Thyroid gland (tissue), 4 donors: ENCODE measurements around the gene RPGRIP1L. TPM values are rescaled to one million over a fixed set of nuclear protein-coding genes. Genes with fewer than 3 reads are reported as not detected.

Experiments used
- DNase-seq, 2 donors: peaks; one replicate each; pipeline ENCODE4 v3.0.0-alpha.2; 2019
- H3K27ac ChIP-seq, 3 donors: fragments of 200-600 bp; sonication (generic); 1 replicate in 2 of 3; 2 replicates in 1 of 3; pipeline ENCODE4 v1.5.1; 2016 to 2019; ENCODE audit warnings: mild to moderate bottlenecking in 1 of 3, moderate library complexity in 1 of 3
- H3K27me3 ChIP-seq: fragments of 200-600 bp; sonication (generic); one replicate; pipeline ENCODE4 v1.5.1; 2019
- H3K36me3 ChIP-seq, 2 donors: fragments of 200-600 bp; sonication (generic); one replicate each; pipeline ENCODE4 v1.5.1; 2016 to 2019
- H3K4me1 ChIP-seq, 2 donors: fragments of 200-600 bp; sonication (generic); one replicate each; pipeline ENCODE4 v1.5.1; 2017 to 2019
- H3K4me3 ChIP-seq, 3 donors: fragments of 200-600 bp; sonication (generic); replicated peaks in 1 of 3; 1 replicate in 2 of 3; 2 replicates in 1 of 3; pipeline ENCODE4 v1.5.1; 2016; ENCODE audit warnings: mild to moderate bottlenecking in 1 of 3
- H3K9me3 ChIP-seq: fragments of 200-600 bp; sonication (generic); one replicate; pipeline ENCODE4 v1.5.1; 2017
- CTCF ChIP-seq, 6 experiments: fragments of 200-600 bp in 3 of 6; fragments of 450-650 bp in 3 of 6; sonication (generic) in 3 of 6; IDR thresholded peaks; one replicate each; pipeline ENCODE4 v1.5.1; 2016 to 2019; ENCODE audit warnings: antibody characterized with exemption in 6 of 6, mild to moderate bottlenecking in 2 of 6, inconsistent platforms in 1 of 6, moderate library complexity in 1 of 6
- POLR2A ChIP-seq, 2 donors: fragments of 450-650 bp; IDR thresholded peaks; one replicate each; pipeline ENCODE4 v1.6.1; 2017; ENCODE audit warnings: antibody characterized with exemption in 2 of 2, mild to moderate bottlenecking in 2 of 2, moderate library complexity in 1 of 2
- WGBS, 2 donors: methylation state at CpG; one replicate each; pipeline ENCODE4 v1.1.5; 2017; 5-methylcytosine and 5-hydroxymethylcytosine counted together
- intact Hi-C: fragments of 100-400 bp; cut with DNase I; formaldehyde crosslinking; loops from one replicate; pipeline ENCODE4 v1.15.1; 2023
- total RNA-seq, 4 donors: library from RNA; depleted of rRNA; stranded (reverse); fragments of >200 nt; gene quantifications; one replicate each; pipeline ENCODE4 v1.2.3, GENCODE V29; 2016

RPGRIP1L gene
- total RNA-seq, 4 donors from 2014 or later = 7.3 to 14.5 (median 11.0) TPM

DNA sequence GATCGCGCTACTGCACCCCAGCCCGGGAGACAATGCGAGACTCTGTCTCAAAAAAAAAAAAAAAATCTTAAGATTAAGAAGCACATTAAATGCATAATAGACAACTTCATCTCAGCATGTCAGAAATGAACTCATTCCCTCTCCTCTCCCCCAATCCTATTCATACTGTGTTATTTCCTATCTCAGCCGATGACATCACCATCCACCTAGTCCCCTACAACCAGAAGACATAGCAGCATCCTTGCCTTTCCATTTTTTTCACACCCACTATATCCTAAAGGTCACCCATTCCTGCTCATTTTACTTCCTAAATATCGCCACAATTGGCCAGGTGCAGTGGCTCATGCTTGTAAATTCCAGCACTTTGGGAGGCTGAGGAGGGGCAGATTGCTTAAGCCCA lies 81.3 kb downstream of the RPGRIP1L start:
- Histone ChIP-seq H3K36me3 (peaks cover 0 to 3% of the 10 kb centered on the region in 2 donors), H3K27me3 (no peaks in the 10 kb centered on the region), H3K4me1 (no peaks in the 10 kb centered on the region), H3K4me3 (no peak overlapping the region), H3K9me3 (no peaks in the 10 kb centered on the region), H3K27ac (no peak overlapping the region)
- no peak for TF ChIP-seq CTCF (IDR thresholded peaks at IDR 0.05)
- no peak for TF ChIP-seq POLR2A (IDR thresholded peaks at IDR 0.05)
- intact Hi-C loops = no loop called here
- WGBS, 2 donors = 90 to 94% methylated on average over 6 of the region's 6 CpGs
- DNase-seq = no peak

GRCh38 chr16:53620476-53620875 lies 83.2 kb downstream of the RPGRIP1L start:
- Histone ChIP-seq H3K27ac (no peak overlapping the region), H3K9me3 (no peaks in the 10 kb centered on the region), H3K36me3 (peaks cover 0 to 3% of the 10 kb centered on the region in 2 donors), H3K27me3 (no peaks in the 10 kb centered on the region), H3K4me3 (no peak overlapping the region), H3K4me1 (no peaks in the 10 kb centered on the region)
- TF ChIP-seq POLR2A (IDR thresholded peaks at IDR 0.05) (no peak), CTCF (IDR thresholded peaks at IDR 0.05) (no peak)
- WGBS, 2 donors = 86% methylated on average over 5 of the region's 5 CpGs
- intact Hi-C loops = no loop called here
- no peak for DNase-seq

DNA sequence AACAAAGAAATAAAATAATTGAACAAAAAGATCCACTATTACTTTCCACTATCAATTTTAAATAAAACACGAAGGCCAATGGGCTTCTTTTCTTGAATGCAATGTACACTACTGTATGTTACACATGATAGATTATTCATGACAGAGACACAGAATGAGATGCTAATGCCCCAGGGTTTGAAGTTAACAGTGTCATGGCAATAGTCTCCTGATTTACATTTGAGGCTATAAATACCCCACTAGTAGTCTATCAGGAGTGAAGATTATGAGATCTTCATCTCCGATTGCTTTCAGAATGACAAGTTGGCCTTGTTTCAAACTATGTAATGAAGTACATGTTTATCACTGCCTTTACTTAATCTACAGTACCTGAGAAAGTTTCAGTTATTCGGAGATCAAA lies 84.4 kb downstream of the RPGRIP1L start:
- Histone ChIP-seq H3K4me1 (no peaks in the 10 kb centered on the region), H3K9me3 (no peaks in the 10 kb centered on the region), H3K27ac (no peak overlapping the region), H3K36me3 (peaks cover 0 to 3% of the 10 kb centered on the region in 2 donors), H3K27me3 (no peaks in the 10 kb centered on the region), H3K4me3 (no peak overlapping the region)
- intact Hi-C loops = no loop called here
- WGBS, 2 donors = 92 to 98% methylated on average over 3 of the region's 3 CpGs
- no peak for TF ChIP-seq POLR2A (IDR thresholded peaks at IDR 0.05)
- TF ChIP-seq CTCF (IDR thresholded peaks at IDR 0.05) = no peak
- DNase-seq = no peak

GRCh38 chr16:53614346-53614745 lies 89.3 kb downstream of the RPGRIP1L start:
- intact Hi-C loops = no loop called here
- no peak for TF ChIP-seq CTCF (IDR thresholded peaks at IDR 0.05)
- no peak for TF ChIP-seq POLR2A (IDR thresholded peaks at IDR 0.05)
- no peaks in the 10 kb centered on the region for H3K27me3 ChIP-seq
- peaks cover 0 to 3% of the 10 kb centered on the region in 2 donors for H3K36me3 ChIP-seq
- WGBS, 2 donors = 63 to 81% methylated on average over 1 of the region's 1 CpG
- H3K9me3 ChIP-seq = no peaks in the 10 kb centered on the region
- no peak for DNase-seq
- H3K4me1 ChIP-seq = no peaks in the 10 kb centered on the region
- H3K27ac ChIP-seq = no peak overlapping the region
- no peak overlapping the region for H3K4me3 ChIP-seq

DNA sequence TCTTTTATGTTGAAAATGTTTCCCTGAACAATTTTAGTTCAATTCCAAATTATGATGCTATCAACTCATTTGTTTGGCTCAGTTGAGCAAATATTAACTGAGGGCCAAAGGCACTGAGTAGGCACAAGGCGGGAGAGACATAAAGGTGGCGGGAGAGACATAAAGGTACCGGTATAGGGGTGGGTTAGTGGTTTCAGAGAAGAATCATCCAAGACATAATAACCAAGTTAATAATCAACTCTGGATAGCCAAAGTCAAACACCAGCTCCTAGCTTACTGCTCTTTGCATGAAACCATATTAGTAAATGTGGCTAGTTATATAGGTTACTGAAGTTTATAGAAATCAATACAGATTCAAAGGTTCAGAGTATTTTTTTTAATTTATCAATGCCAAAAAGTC lies 91.7 kb downstream of the RPGRIP1L start:
- WGBS, 2 donors = 99% methylated on average over 3 of the region's 3 CpGs
- H3K36me3 ChIP-seq = no peaks in the 10 kb centered on the region
- no peak overlapping the region for H3K27ac ChIP-seq
- TF ChIP-seq CTCF (IDR thresholded peaks at IDR 0.05) (no peak), POLR2A (IDR thresholded peaks at IDR 0.05) (no peak)
- H3K9me3 ChIP-seq = no peaks in the 10 kb centered on the region
- no peak for DNase-seq
- H3K4me3 ChIP-seq = no peak overlapping the region
- no peaks in the 10 kb centered on the region for H3K27me3 ChIP-seq
- intact Hi-C loops = no loop called here
- no peaks in the 10 kb centered on the region for H3K4me1 ChIP-seq
